DMS79 (cell line): Measurements from ENCODE around the gene E4F1.
"Not testable (repeated sequence)": the region's sequence is repeated elsewhere in the genome, so short reads cannot be mapped to it uniquely, and the experiment has no call there.

Experiments used
- DNase-seq: peaks from one replicate; lab custom pipeline; 2025; lab: John Stamatoyannopoulos, UW

The E4F1 gene

GRCh38 chr16:2190002-2190658, 33.3 kb upstream of the E4F1 start:
- no peak for DNase-seq

DNA sequence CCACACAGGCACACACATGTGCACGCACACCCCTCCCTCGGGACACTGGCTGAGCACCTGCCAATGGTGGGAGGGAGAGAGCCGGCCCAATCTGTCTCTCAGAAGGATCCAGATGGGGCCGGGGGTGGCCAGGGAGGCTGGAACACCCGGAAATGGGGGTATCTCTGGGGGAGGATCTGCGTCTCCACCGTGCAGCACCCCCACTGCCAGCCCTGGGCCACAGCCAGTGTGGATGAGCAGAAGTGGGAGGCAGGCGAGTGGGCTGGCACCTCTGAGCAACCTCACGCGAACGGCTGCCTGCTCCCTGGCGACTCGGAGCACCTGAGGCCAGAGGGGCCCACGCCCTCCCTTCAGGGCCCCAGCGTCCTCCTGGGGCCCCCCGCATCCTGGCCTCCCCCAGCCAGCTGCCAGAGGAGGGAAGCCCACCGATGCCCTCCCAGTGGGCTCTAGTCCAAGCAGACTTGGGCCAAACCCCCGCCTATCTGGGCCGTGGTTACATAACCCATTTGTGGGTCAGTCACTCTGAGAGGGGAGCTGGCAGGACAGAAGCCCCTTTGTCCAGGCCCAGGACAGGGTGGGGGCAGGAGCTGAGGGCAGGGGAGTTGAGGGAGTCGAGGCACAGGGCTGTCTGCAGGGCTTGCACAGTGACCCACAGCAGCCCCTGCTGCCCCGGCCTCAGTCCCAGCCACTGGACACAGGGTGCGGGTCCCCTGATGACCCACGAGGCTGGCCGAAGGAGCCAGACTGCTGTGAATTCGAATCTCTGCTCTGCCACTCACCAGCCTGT, 32.5 kb upstream of the E4F1 start:
- DNase-seq: no peak

- DNase-seq: no peak
Measured at GRCh38 chr16:2191446-2191706, 32.0 kb upstream of the E4F1 start.

DNA sequence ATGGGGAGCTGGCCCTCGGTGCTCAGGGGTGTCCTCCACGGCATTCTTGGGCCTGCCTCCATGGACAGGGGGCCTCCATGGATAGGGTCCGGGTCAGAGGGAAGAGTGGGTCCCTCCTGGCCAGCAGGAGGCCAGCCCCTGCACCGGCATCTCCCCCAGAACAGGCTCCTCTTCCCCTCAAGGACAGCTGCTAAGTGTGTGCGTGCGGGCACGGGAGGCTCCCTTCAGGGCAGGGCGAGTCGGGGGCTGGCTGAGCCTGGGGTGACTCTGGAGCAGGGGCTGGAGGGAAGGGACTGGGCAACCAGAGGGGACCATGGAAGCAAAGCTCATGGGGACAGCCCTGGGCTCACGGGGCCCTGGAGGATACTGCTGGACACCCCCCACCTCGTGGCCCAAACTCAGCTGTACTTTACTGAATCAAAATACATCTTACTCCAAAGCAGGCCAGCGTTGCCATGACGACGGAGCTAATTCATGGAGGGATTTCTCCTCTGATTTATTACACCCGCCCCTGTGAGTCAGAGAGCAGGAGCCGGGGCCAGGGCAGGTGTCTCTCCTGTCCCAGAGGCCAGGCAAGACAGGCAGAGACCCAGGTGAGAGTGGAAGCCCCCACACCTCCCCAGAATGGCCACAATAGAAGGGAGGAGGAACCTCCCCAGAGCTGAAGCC, 29.1 kb upstream of the E4F1 start:
- DNase-seq: no peak

GRCh38 chr16:2194852-2195321, 28.5 kb upstream of the E4F1 start:
- peak; percentile 68 for DNase-seq

GRCh38 chr16:2195322-2196161, 27.8 kb upstream of the E4F1 start:
- no peak for DNase-seq

DNA sequence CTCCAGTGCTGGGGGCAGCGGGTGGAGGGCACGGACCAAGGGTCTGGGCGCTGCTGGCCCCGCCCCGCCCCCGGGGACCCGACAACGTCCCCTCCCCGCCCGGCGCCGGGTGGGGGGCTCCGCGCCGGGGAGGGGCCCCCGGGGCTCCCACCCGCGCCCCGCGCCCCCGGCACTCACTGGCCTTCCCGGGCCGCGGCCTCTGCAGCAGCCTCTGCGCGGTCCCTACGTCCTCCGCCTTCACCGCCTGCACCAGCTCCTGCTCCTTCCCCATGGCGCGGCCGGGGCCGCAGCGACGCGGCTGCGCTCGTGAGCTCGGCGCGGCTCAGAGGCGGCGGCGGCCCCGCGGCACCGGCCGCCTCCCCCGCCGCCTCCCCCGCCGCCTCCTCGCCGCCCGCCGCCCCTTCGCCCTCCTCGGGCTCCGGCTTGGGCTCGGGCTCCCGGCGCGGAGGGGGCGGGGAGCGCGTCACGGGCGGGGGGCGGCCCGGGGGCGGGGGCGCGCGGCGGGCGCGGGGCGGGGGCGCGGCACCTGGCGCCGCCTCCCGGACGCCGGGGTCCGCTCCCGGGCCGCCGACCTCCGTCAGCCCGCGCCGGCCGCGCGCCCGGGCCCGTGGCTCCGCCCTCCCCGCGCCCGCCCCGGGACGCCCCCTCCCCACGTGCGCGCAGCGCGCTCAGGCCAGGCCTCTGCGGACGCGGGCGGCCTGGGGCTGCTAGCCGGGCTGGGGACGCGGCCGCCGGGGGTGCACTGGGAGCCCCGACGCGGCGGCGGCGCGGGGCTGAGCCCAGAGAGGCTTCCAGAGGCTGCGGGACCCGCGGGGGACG, 27.0 kb upstream of the E4F1 start, which contains the start of gene CASKIN1:
TSS of gene CASKIN1 (minus strand) at position 444 of the 819 bp plus-strand sequence. CDS start at position 271, 173 bp downstream.
- no peak for DNase-seq

GRCh38 chr16:2196981-2197511, 26.3 kb upstream of the E4F1 start:
- DNase-seq: no peak

DNA sequence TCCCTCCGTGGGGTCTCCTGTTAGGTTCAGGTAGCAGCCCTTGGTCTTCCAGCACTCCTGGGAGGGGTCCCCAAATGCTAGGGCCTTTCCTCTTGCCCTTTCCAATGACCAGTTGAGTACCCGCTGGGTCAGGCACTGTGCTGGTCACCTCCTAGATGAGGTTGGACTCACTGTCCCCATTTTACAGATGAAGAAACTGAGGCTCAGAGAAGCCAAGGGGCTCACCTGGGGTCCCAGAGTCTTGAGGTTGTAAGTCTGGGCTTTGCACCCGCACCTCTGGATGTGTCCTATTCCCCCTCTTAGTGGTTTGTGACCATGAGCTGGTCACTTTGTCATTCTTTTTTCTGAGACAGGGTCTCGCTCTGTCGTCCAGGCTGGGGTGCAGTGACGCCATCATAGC, 25.6 kb upstream of the E4F1 start:
- DNase-seq: no peak

DNA sequence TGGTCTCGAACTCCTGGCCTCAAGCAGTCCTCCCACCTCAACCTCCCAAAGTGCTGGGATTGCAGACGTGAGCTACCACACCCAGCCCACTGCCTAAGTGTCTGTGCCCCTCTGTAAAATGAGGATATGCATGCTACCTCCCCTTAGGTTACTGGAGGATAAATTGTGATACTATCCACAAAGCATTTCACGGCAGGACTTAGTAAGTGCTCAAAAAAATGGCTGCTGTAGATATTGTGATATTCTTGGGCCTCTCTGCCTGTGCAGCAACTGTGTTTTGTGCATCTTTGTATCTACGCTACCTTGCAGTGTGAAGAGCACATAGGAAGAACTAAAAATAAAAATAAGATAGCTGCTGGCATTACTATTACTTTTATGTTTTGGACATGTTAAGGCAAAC, 25.1 kb upstream of the E4F1 start:
- no peak for DNase-seq

- DNase-seq: no peak
Measured at GRCh38 chr16:2199095-2199494, 24.3 kb upstream of the E4F1 start.

- DNase-seq: no peak
Measured at GRCh38 chr16:2199621-2200139, 23.7 kb upstream of the E4F1 start.

DNA sequence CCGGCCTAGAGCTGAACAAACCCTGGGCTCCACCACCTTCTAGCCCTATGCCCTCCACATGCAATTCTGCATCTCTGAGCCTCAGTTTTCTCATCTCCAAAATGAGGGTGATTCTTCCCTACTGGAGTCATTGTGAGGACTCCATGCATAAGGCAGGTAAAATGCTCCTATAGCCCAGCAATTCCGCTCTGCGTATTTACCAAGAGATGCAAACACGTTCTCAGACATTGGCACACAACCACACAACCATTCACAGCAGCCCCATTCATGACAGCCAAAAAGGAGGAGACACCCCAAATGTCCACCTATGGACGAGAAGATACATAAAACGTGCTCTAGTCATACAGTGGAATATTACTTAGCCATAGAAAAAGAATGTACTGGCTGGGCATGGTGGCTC, 23.1 kb upstream of the E4F1 start:
- DNase-seq: no peak

DNA sequence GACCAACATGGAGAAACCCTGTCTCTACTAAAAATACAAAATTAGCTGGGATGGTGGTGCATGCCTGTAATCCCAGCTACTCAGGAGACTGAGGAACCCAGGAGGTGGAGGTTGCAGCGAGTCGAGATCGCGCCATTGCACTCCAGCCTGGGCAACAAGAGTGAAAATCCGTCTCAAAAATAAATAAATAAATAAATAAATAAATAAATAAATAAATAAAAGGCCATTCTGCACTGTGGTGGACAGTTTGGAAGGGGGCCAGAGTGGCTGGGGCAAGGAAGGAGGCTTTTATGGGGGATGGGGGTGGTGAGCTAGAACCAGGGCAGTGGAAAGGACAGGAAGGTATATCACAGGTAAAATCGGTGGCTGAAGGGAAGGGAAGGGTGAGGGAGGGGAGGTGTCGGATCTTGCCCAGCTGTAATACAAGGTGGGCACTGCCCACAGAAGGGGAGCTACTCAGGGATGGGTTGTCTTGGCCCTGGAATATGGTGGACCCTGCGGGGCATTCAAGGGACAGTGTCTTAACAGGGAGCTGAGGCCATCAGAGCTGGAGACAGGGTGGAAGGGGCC, 20.2 kb upstream of the E4F1 start:
- DNase-seq: not testable (repeated sequence)

DNA sequence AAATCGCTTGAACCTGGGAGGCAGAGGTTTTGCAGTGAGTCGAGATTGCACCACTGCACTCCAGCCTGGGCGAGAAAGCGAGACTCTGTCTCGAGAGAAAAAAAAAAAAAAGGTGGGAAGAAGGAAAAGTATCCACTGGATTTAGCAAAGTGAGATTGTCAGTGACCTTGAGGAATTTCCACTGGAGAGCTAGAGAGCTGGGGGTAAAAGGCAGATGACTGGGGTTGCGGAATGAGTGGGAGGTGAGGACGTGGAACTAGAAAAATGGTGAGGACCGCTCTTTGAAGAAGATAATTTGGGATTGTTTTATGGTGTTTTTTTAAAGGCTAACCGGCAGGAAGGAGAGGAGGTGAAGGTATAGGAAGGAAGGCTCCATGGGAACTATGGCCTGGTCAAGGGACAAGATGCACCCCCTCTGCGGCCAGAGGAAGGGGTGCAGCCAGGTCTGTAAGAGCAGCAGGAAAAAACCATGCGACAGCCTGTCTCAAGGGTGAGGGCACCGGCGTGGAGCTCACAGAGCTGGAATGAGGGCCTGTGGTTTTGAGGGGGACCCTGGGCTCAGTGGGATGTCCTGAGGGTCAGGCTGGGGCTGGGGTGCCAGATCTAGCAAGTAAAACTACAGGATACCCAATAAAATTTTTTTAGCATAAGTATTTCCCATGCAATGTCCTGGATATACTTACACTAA, 18.8 kb upstream of the E4F1 start:
- no peak for DNase-seq

- peak; percentile 53 for DNase-seq
Measured at GRCh38 chr16:2205104-2205966, 18.1 kb upstream of the E4F1 start, which contains the start of gene MLST8. Gene MLST8 (plus strand): TSS chr16:2205454. CDS start chr16:2206086, 632 bp downstream.

GRCh38 chr16:2205967-2206313, 17.5 kb upstream of the E4F1 start:
- no peak for DNase-seq

DNA sequence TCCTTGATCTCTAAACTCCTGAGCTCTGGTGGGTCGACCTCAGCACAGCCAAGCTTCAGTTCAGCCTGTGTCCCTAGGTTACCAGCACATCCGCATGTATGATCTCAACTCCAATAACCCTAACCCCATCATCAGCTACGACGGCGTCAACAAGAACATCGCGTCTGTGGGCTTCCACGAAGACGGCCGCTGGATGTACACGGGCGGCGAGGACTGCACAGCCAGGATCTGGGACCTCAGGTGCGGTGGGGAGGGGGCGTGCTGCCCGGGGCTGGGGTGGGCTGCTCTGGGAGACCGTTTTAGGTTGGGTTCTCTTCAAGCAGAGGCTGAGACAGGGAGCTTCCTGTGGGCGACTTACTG, 17.0 kb upstream of the E4F1 start:
- no peak for DNase-seq
